ENCODE data around the gene CEP131.

CEP131 gene

DNA sequence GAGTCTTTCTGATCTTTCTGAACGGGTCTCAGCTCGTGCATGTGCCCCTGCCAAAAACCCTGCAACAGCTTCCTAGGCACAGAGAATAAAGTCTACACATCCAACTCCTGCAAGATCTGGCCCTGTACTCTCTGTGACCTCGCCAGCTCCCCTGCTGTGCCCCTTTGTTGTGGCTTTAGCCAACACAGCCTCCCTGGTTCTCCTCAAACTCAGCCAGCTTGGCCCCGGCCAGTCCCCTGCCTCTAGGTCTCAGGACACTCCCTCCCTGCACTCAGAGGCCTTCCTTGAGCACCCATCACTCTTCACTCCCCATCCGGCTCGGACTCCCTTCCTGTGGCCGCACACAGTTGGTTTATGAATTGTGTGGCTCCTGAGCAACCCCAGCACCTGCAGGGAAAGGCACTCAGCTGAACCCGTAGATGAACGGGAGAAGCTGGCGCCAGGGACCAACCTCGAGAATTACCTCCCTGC lies 1.4 kb downstream of the CEP131 start:
- no peak for DNase-seq

DNA sequence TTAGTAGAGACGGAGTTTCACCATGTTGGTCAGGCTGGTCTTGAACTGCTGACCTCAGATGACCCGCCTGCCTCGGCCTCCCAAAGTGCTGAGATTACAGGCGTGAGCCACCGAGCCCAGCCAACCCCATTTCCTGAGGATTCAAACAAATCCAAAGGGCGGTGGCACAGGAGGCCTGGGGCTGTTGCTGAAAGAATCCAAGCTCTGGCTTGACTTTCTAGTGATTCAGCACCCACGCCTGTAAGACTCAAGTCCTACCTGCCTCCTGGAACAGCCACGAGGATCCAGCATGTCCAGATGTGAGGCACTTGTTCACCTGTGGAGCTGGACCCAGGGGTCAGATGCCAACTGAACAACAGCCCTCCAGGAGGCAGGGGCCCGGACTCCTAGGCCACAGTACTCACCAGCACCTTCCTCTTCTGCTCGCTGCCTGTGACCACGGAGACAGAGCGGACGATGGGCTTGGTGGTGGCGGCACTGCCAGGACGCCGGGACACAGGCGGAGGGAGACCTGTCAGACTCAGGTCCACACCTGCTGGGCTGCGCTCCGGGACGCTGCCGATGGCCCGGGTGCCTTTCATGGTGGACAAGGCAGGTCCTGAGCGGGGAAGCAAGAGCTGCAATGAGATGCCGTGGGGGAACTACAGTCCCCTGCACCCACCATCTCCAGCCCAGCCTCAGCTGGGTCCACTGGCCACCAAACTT lies 3.1 kb downstream of the CEP131 start:
- no peak for DNase-seq

DNA sequence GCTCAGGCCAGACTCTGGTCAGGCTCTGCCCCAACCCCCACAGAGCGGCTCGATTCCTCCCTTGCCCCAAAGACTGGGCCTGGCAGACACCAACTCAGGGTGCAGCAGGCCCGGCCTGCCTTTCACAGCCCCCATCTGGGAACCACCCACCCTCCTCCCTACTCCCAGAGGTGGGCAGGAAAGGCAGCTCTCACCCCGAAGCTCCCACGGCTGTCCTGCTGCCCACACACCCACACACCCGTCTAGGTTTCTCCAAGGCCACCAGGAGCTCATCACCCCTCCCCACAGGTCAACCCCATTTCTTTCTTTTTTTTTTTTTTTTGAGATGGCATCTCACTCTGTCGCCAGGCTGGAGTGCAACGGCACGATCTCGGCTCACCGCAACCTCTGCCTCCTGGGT lies 3.8 kb downstream of the CEP131 start:
- DNase-seq: no peak

DNA sequence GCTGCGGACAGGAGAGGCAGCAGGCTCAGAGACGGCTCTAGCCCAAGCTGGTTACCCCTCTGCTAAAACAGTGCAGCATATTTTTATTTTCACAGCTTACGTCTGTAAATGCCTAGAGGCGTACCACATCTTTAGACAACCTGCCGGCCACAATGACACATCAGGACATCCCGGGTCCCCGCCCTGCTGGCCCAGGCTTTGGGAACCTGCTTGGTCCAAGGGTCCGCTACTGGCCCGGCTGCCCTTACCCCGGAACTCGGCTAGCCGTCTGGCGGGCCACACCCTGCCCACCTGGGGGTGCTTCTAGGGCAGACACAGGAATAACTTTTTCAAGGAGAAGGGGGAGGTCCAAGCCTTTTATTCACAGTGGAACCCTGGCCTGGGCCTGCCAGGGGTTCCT lies 4.3 kb downstream of the CEP131 start:
- DNase-seq: no peak

DNA sequence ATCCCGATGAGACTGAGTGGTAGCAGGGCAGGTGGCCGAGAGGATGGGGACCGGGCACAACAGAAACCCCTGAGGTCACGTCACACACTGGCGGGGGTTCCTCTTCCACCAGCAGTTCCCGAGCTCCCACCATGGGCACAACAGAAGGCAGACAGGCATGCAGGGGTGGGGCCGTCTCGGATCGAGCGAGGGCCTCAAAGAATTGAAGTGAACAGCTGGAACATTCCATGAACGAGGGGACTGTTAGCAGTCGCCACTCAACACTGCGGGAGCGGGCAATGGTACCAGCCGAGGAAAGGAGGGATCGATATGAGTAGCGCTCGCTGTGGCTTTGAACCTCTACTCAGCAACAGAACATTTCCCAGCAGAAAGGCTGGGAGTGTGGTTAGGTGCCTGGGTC lies 5.3 kb downstream of the CEP131 start:
- no peak for DNase-seq

DNA sequence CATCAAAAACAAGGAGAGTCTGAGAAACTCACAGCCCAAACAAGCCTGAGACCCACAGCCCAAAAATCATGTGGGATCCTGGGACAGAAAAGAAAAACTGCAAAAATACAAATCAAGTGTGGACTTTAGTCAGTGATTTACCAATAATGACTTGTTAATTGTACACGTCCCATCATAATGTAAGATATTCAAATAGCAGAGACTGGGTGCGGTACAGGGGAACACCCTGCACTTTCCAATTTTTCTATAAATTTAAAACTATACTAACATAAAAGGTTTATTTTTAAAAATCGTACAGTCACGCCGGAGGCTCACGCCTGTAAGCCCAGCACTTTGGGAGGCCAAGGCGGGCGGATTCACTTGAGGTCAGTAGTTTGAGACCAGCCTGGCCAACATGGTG lies 8.8 kb downstream of the CEP131 start:
- no peak for DNase-seq

DNA sequence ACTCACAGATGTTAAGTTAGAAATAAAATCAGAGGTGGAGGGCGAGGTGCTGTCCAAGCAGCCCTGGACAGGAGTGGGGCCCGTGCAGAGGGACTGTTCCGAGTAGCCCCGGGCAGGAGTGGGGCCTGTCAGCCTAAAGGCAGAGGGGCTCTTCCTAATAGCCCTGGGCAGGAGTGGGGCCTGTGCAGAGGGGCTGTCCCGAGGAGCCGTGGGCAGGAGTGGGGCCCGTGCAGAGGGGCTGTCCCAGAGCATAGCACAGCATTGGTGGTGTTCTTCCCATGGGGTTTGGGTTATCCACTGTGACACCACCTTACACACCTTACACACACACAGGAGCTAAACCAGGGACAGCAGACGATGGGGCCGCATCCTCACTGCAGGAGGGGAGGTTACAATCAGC lies 10.4 kb downstream of the CEP131 start:
- DNase-seq: no peak

DNA sequence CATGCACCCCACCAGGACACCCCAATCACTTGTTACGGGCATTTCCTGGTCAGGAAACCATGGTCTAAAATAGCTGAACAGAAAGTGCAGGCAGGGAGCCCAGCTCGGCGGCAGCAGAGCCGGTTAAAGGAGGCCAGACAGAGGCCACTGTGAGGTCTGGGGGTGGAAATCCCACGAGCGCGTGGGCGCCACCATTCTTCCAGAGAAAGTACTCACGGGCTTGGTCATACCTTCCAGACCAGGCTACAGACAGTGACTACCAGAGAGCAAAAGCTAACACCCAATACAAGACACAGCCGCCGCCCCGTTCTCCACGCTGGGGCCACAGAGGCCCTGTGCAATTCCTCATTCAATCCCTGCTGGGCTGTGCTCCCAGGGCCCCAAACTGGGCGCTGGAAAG lies 11.9 kb downstream of the CEP131 start:
- no peak for DNase-seq

DNA sequence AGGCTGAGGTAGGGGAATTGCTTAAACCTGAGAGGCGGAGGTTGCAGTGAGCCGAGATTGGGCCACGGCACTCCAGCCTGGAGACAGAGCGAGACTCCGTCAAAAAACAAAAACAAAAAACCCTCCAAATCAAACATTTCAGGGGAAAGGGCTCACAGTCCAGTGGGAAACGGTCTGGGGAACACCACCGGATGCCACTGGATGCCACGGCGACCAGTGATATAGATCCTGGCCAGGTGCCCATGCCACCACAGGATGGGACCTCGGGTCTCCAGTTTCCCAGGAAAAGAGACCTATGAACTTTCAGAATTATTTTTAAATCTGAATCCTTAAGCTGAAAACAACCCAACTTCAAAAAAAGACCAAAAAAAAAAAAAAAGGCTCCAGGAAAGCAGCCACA lies 12.3 kb downstream of the CEP131 start:
- no peak for DNase-seq

DNA sequence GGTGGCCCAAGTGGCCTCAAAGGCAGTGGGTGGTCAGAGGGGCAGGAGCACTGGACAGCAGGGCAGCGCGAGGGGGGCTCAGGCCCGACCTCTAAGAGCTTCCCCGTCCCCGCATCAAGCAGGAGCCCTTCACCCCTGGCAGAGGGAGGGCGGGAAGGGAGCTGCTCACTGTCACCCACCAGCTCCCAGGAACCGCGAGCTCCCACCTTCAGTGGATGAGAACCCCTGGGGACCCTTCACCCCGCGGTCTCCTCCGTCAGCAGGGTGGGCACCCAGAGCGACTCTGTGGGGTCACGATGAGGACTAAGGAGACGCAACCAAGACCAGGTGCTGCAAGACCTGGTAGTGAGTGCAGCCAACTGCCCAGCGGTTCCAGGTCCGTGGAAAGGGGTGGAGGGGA lies 13.6 kb downstream of the CEP131 start:
- DNase-seq: no peak

DNA sequence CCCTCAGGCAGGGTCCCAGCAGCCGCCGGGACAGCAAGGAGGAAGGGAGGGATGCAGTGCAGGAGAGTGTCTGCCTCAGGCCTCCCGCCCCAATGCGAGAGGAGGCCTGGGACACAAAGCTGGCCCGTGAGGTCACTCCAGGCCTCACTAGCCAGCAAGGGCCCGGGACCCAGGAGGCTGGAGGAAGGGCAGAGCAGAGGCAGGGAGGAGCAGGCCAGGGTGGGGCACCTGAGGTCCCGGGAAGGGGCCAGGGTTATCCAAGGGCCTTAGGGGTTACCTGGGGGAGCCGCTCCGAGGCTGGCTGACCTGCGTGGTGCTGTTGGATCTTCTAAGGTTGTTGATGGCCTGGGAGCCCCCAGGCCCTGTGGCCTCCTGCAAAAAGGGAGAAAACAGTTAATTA lies 14.1 kb downstream of the CEP131 start:
- no peak for DNase-seq

DNA sequence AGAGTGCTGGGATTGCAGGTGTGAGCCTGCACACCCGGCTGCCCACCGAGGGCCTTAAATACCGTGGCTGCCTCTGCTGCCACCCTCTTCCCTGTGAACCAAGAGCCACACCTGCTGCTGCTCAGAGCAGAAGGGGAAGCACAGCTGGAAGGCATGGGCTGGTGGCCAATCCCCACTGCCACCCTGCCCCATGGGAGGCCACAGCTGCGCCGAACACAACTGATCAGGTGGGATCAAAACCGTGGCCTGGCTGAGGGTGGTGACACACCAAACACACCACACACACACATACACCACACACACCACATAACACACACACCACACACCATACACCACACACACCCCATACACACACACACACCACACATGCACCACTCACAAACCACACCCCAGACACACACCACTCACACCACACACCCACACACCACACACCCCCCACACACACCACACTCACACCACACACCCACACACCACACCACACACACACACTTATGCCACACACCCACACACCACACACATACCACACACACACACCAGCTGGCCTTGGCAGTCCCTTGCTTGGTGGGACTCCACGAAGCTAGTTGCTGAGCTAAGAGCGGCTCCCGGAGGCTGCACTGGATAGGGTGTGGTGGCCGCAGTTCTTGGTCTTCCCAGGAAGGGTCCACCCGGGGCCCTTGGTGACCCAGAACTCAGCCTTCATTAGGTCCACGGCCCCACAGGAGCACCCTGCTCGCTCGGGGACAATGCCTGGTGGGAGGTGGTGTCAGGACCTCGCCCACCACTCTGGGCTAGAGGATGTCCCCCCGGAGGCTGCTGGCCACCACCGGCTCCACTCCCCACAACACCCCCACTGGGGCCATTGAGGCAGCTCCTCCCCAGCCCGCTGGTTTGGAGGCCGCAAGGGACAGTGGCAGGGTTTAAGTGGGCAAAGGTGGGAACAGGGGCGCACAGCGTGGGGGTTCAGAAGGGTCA lies 14.9 kb downstream of the CEP131 start:
- no peak for DNase-seq

DNA sequence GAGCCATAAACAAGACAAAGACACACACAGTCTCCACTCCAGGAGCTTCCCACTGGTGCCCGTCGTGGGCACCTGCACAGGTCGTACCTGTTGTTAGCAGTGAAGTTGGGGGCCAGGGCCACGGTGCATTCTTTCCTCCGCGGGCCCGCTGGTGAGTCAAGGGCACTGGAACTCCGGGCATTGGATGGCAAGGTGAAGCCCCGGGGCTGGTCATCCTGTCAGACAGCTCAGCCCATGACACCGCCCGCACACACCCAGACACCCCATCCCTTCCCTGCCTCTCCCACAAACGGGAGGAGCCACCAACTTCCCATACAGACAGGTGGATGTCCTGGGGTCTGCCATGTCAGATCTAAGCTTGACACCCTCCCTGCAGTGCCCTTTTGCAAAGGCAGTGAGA lies 16.1 kb downstream of the CEP131 start:
- no peak for DNase-seq

DNA sequence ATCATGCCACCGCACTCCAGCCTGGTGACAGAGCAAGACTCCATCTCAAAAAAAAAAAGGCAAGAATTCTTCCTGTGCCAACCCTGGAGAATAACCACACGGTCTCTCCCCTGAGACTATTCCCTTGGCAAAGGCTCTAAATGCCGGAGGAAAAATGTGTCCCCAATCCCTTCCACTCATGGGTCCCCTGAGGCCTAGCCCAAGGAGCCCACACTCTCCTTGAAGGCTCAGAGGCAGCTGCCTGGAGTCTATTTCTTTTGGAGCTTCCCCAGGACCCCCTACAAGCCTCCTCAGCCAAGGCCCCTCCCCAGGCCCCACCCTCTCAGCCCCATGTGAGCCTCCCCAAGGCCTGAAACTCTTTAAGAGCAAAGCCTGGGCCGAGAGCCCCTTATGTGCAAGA lies 16.6 kb downstream of the CEP131 start:
- no peak for DNase-seq

DNA sequence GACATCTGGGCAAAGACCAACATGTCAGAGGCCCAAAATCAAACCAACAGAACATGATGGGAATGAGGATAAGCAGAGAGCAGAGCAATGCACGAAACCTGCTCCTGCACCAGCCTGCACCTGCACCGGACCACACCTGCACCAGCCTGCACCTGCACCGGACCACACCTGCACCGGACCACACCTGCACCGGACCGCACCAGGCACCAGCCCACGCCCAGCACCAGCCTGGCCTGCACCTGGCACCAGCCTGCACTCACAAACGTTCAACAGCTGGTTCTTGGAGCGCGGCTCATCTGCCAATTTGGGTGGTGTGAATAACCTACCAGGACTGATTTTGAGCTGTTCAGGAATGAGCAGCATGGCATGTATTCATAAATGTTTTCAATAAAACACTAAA lies 18.2 kb downstream of the CEP131 start:
- DNase-seq: no peak

DNA sequence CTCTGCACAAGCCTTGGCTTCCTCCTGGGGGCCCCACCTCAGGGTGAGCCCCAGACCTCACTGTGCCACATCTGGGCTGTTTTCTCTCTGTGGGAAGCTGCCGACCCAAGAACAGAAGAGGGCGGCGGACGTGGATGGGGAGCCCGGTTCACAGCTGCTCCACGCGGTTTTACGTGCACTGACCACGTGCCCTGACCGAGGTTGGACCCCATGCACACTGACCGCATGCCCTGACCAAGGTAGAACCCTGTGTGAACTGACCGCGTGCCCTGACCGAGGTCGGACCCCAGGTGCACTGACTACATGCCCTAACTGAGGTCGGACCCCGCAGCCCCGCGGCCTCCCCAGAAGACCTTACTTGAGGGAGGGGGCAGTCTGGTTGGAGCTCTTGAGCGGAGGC lies 19.6 kb downstream of the CEP131 start:
- DNase-seq: no peak

DNA sequence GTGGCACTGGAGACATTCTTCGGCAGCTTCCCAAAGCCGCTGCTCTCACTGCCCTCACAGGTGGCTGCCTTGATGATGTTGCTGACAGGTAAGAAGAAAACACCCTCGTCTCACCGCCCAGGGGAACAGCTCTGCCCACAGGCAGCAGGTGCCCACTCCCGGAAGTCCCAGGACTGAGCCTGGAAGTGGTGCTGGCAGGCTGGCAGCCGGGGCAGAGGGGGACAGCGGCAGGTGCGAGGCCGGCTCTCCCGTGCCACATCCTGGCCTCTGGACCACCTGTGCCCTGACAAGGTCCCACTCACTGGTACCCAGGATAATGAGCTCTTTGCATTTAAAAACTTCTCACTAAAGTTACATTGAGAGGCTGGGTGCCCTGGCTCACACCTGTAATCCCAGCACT lies 20.4 kb downstream of the CEP131 start:
- no peak for DNase-seq

DNA sequence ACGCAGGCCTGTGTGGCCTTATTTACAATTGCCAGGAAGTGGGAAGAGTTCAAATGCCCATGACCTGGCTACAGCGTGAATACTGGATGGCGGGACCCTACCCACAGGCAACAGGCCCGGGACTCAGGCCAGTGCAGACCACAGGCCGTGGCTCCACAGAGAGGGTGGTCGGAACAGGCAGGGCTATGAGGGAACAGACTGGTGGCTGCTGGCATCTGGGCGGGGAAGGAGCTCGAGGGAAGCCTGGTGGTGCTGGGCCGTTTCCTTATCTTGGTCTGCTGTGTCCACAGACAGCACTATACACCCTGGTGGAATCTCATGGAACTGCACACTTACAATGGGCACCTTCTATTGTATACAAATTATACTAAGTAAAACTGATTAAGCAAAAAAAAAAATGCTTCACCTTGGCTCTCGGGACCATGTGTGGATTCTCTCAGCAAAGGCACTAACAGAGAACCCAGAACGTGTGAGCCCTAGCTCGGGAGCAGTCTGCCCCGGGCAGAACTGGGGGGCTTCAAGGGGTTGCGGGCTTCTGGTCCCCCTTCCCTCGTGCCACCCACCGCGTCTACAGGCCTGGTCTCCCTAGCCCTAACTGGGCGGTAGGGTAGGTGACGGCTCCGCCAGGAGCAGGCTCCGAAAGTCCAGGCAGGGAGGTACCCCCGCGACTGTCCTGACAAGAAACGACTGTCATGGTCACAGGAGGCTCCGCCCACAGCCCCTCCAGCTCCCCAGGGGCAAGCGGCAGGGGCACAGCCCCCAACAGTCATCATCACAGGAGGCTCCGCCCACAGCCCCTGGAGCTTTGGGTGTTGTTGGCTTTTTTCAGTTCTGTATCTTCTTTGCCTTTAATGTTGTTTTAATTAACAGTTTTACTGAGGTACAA lies 21.8 kb downstream of the CEP131 start:
- peak; percentile 50 for DNase-seq

DNA sequence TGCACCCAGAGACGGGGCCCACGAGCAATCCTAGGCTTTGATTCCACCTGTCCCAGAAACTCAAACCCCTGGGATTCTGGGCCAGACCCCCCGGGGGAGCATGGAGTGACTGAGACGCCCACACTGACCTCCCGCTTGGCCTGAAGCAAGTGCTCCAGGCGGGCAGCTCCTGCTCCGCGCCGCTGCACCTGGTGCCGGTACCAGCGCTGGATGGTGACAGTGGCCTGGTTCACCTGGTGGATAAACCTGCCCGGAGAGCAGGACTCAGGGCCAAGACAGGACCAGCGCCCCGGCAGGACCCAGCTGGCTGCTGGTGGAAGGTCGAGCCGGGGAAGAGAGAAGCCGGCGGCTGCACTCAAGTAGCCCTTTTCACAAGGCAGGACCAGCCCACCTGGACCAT lies 22.6 kb downstream of the CEP131 start:
- DNase-seq: no peak

DNA sequence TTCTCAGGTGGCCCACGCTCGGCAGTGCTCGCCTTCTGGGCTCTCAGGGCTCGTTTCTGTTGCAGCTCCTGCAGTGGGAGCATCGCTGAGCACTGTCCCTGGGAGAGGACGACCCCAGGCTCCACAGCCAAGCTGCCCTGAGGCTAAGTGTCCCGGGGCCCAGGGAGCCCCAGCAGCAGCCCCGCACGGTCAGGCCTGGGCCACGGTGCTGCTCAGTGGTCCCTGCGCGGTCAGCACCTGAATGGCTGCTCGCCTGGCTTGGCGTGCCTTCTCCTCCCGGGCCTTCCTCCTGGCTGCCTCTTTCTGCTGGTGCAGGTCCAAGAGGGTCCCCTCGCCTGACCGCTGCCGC lies 23.3 kb downstream of the CEP131 start:
- DNase-seq: no peak

DNA sequence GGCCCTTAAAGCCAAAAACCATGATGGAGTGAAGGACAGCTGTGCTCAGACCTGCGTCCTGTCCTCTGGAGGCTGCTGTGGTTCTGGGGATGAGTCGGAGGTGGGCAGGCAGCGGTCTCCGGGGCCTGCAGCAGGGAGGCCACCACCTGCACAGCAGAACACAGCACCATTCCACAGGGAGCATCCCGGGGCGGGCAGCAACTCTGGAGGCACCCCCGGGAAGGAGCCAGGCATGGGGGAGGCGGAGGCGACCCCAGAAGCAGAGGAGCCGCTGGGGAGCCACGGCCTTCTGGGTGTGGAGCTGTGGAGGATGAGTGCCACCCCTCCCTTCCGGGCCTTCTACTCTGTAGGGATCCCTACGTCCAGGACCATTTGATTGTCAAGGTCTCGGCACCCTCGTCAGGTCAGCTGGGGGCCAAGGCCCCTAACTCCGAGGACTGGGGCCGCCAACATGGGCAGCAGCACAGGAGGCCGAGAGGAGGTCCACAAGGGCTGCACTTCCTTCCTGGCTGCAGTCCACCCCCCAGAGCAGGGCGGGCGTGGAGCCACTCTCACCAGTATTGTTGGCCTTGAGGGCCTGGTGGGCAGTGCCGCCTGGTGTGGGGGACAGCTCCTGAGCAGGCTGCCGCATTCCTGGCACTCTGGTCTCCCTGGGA lies 23.8 kb downstream of the CEP131 start:
- DNase-seq: no peak

DNA sequence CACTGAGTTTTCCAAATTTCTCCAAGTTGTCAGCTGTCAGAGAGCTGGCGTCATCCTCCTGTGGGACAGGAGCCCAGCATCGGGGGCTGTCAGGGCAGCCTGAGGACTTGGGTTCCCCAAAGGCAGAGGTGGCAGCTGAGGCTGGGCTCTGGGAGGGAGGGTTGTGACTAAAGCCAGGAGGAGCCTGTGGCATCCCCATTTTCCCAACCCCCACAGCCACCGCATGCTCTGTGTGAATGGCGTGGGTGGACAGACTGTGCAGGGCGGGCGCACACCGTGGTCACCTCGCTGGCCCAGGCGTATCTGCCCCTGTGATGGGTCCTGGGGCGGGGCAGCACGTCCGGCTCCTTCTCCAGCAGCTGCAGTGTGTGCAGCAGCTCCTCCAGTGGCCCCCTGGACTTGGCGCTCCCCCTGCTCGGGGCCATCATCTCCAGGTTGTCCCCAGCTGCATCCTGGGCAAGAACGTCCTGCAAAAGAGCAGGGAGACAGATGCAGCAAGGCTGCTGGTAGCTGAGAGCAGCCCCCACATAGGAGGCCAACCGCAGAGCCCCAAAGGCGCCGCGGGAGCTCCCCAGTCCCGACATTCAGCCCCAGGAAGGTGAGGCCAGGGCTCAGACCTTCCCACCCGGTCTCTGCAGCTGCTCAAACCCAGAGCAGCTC lies 24.8 kb downstream of the CEP131 start:
- no peak for DNase-seq

Data from fibroblast of upper back skin (primary cell).